ENCODE data around the gene PALM2AKAP2.

DNA sequence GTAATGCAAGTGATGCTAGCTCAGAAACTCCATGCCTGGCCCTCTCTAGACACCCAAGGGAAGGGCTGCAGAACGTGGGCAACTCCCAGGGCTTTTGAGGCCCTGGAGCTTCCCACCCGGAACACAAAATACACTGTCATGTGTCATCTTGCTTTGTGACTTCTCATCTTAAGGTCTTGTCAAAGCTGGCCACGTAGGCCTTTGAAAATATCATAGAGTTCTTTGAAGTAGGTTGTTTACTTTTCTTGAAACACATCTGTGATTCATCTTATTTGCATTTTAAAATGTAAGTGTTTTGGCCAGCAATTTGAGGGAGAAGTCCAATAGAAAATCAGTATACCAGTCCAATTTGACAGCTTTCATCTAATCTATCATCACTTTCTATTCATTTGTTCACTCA, 40.2 kb upstream of the PALM2AKAP2 start:
- TF ChIP-seq CTCF (IDR thresholded peaks at IDR 0.05; ENCODE audit: poor library complexity) (no peak), EZH2 (IDR thresholded peaks at IDR 0.05; ENCODE audit: borderline replicate concordance) (no peak)
